GM18505 (cell line): Measurements from ENCODE around the gene WIPF2.
A peak's percentile ranks its signal among the peaks of the same experiment; 100 is the strongest.

ENCODE experiments used
- ATAC-seq: cut with Tn5 transposase; IDR thresholded peaks from one replicate; pipeline ENCODE4 v1.9.1; 2021; ENCODE audit not compliant: unreplicated experiment
- POLR2A ChIP-seq: IDR thresholded peaks from 4 replicates; pipeline ENCODE4 v1.6.1; 2011; ENCODE audit warnings: borderline replicate concordance; ENCODE audit not compliant: insufficient read depth, insufficient read length; ENCODE audit errors: extremely low read depth

Gene WIPF2

DNA sequence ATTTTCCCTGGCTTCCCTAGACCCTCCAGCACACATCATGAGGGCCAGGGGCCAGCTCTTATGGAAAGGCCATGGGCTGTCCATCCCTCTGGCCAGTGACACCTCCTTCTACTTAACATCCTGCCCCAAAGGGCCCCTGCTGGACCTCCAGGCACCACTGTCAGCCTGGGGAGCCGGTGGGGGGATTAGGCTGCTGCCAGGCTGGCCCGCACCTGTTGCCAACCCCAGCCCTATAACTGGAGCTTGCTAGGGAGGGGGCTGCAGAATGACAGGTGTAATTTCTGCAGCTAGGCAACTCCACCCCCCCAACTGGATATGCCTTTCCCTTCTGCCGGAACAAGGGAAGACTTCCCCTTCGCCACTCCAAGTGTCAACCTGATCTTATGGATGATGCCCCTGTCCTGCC is 102.4 kb downstream of the WIPF2 start:
- no peak for ATAC-seq

DNA sequence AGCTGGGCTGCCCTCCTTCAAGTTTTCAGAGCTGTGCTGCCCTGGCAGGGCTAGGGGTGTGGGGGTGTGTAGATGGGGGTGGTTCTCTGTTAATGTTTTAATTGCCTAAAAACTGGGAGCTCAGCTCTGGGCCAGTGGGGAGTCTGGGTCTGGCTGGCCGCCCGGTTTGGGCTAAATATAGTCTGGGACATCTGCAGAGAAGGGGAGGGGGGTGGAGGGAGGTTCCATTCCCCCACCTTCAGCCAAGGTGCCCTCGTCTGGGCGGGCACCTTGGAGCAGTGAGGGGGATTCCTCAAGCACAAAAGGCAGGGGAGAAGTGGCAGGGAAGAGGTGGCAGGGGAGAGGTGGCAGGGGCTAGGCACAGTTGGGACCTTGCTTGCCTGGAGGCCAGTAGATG is 102.9 kb downstream of the WIPF2 start:
- ATAC-seq = no peak
- no peak for TF ChIP-seq POLR2A

More for the DNA sequence above, 102.4 kb downstream of the WIPF2 start:
- no peak for TF ChIP-seq POLR2A

DNA sequence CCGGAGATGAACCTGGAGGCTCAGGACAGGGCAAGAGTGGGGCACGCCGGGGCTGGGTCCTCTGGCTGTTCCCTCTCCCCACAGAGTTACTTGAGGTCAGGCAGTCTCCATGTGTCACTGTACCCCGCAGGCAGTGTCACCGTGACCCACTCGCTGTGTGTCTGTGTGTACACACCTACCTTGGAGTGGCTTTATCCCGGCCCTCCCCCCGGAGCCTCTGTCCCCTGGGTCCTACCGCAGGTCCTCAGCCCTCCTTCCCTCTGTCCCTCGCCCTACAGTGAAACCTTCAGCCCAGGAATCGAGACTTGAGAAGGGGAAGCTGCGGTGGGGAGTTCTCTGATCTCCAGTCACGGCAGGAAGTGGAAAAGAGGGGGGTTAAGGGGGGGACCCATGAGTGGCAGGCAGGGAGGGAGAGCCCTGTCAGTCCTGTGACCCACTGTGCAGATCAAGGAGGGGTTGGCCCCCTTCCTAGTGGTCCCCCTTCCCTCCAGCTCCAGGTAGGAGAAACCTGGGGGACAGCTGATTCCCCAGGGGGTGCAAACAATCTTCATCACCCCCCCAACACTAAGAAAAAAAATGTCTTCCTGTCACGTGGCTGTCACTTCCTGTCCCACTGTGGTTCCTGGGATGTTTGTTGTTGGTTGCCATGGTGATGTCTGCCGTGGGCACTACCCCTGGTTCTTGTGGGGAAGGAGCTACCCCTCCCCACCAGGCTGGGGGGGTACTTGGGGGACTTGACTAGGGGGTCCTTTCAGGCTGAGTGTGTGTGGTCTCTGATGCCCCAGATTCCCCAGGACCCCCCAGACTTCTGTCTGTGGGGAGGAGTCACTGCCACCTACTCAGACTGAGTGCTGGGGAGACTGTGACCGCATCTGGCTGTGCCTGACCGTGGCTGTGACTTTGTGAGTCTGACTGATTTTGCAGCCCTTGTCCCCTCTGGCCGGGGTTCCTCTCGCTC is 103.5 kb downstream of the WIPF2 start:
- no peak for ATAC-seq
- peak; percentile 77 for TF ChIP-seq POLR2A

DNA sequence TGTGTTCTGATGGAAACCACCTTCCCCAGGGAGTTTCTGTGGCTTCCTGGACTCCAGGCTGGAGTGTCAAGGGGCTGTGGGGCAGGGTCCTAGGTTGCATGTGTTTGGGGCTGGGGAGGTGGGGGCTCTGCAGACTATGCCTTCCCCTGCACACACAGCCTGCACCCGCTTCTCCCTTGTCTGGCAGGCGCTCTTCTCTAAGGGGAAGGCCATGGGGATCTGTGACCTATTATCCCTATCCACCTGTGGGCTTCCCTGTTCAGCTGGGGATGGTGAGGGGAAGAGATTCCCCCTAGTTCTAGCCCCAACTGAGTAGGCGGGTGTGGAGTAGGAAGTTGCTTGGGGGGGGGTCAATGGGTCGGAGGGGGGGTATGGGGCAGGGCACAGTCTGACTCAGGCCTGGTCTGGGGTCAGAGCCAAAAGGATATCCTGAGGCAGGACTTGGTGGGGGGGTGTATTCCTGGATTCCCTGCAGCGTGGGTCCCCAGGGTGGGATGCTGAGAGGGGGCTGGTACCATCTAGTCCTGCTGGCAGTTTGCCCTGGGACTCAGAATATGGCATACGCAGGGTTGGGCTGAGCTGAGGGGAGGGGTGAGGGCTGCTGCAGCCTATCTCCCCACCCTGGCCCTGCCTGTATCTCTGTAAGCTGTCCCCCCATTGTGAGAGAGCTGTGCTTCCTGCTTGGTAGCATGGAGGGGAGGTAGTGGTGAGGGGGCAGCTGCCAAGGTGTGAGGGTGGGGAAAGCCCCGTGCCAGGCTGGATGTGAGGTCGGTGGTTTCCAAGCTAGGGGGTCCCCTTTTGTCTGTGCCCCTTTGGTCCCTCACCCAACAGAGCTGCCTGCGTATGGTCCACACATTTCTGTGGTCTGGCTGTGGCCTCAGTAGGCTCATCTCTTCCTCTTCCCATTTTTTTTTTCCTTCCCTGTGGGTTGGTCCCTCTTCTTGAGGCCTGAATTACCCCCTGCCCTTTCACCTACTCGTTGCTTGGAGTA is 104.6 kb downstream of the WIPF2 start:
- no peak for TF ChIP-seq POLR2A
- ATAC-seq = no peak

DNA sequence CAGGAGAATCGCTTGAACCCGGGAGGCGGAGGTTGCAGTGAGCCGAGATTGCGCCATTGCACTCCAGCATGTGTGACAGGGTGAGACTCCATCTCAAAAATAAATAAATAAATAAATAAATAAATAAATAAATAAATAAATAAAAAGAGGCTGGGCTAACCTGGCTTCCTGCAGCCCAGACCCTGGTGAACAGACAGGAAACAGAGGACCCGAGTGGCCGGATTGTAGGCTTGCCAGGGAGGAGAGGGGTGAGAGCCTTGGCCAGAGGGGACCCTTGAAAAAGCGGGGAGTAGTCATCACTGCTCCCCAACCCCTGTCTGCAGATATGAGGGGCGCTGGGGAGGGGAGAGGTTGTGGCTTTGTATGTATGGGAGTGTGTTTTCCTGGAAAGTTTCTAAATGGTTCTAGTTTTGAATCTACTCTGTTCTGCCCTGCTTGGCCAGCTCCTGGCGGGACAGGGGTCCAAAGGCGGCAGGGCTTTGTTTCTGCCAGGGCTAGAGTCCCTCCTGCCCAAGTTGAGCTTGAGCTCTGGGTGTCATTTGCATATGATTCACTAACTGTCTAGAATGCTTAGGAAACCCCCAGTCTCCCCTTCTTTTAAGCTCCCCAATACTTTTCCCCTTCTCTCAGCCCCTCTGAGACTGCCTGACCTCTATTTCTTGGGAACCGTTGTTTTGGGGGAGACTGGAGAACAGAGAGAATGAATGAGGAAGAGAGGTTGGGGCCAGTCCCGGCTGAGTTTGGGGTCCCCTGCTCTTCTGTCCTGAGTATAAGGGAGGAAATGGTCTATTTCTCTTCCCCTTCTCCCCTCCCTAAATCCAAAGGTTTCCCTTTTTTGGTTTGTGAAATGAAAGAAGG is 106.3 kb downstream of the WIPF2 start:
- TF ChIP-seq POLR2A = peak; percentile 51
- ATAC-seq = no peak

DNA sequence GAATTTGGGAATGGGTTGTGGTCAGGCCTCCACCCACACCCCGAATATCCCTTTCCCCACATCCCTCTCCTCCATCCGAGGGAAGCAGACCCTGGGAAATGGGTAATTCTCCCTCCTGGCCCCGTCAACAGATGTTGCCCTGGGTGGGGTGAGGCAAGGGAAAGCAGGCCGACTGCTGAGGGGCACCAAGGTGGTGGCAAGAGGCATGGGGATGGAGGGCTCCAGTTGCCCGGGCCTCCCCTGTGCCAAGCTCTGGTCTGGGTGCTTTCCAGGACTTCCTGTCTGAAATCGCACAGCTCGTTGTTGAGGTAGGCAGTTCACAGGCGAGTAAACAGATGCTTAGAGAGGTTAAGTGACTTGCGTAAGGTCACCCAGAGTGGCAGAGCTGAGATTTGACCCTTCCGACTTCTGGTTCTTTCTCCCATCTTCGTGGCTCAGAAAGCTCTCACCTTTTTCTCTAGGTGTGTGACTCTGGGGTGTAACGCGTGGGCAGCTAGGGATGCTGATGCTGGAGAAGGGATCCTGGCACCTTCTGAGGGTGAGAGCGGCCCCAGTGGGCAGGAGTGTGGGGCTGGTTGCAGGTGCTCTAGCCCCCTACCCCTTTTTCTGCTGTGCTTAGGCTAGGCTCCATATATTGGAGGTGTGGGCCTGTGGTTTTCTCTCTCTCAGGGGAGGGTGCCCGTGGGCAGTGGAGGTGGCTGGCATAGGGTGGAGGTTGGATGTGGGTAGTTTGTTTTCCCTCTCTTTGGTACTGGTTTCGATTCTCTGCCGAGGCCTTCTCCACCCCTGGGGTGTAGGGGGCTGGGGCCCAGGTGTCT is 107.1 kb downstream of the WIPF2 start:
- no peak for ATAC-seq
- no peak for TF ChIP-seq POLR2A

DNA sequence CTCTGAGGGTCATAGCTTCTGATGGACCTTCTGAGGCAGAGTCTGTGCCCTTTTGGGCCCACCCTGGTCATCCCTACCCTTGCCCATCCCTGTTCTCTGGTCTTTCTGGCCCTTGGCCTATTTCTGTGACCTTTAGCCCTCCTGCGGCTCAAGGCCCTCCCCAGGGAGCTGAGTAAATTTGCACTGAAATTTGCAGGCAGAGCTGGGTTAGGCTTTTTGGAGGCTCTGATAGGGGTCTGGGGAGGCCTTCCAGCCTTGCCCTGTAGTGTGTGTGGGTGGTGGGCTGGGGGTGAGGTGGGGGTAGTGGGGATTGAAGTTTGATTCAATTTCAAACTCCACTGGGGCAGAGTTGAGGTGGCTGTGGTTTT is 107.7 kb downstream of the WIPF2 start:
- no peak for ATAC-seq

DNA sequence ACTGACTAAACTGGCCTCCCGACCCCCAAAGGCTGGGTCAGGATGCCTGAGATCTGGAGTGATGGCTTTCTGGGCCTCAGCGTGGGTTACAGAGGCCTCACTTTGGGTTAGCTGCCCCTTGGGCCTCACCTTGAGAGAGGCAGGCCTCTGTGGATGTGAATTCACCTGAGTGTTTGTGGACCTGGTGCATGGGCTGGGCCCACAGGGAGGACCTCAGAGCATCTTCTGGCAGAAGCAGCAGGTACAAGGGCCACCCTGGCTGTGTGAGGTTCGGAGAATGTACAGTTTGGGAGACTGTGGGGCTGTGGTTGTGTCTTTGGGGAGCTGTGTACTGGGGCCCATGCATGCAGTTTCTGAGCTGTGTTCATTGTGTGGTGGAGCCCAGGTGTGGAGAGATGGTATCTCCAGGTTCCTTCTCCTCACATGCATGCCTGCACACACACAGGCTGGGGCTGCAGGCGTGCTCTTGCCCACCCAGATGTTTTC is 108.2 kb downstream of the WIPF2 start:
- TF ChIP-seq POLR2A = no peak
- no peak for ATAC-seq

More for the DNA sequence above, 107.7 kb downstream of the WIPF2 start:
- no peak for TF ChIP-seq POLR2A

DNA sequence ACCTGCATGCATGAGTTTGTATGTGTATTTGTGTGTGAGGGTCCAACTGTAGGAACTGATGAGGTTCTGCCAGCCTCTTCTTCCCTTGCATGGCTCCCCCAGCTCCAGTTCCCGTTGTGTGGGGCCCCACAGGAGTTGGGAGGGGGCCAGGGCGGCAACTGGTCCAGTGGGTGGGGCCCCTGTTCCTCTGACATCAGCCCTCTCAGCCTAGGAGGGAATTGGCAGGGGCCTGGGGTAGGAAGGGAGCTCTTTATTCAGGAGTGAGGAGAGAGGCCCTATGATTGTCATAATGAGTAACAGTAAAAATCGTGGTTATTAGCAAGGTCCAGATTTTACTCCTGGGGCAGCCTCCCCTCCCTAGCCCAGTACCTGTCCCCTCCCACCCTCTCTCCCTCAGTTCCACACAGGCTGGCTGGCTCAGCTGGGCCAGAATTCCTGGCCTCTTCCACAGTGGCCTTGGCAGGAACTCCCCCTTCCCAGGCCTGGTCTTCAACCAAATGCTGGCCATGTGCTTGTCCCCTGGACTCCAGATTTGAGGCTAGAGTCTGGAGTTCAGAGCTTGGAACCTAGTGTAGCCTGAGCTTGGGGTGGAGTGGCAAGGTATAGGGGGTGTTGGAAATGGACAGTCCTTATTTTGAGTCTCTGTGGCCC is 108.8 kb downstream of the WIPF2 start:
- ATAC-seq = no peak
- TF ChIP-seq POLR2A = no peak

DNA sequence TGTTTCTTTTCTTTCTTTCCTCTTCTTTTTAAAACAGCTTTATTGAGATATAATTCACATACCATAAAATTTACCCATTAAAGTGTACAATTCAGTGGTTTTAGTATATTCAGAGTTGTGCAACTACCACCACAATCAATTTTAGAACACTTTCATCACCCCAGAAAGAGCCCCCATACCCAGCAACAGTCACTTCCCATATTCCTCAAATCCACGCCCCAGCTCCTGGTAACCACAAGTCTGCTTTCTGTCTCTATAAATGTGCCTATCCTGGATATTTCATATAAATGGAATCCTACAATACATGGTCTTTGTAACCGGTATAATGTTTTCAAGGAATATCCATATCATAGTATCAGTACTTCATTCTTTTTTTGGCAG is 109.3 kb downstream of the WIPF2 start:
- no peak for TF ChIP-seq POLR2A
- no peak for ATAC-seq

DNA sequence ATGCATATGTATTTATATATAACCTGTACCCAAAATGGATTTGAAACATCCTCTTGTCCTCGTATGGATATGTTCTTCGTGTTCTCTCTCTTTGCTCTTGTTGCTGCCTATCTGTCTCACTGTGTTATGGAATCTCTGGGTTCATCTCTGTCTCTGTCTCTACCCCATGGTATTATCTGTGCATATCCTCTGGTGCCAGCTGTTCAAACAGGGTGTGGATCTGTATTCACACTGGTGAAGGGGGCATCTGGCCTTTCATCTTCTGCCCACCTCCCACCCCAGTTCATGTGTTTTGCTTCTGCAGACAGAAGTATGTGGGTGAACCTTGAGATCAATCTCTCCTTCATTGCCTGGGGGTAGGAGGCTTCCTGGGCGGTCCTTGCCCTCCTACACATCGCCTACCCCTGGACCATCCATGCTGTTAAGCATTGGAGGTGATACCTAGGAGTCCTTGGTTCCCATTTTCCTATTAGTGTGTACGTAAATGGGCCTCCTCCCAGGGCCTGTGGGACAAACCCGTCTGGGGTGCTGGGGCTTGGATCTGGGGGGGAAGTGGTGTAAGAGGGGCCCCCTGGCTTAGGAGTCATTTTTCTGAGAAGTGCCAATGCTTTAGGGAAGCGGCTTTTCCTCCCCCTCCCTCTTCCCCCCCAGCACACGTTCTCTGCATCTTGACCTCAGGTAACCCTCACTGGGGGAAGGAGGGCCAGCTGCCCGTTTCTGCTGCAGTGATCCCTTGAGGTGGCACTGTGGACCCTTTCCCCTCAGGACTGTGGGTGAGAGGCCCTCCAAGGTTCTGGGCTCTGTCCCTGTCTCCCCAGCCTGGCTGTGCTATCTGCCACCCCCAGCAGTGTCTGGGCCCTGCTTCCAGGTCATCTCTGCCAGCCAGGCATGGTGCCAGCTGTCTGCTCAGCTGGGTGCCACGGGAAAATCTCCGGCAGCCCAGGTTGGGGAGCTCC is 111.0 kb downstream of the WIPF2 start:
- TF ChIP-seq POLR2A = no peak
- ATAC-seq = no peak
